Ovary (tissue), 9 donors: ENCODE data around the gene CNDP2. TPM values are rescaled to one million over a fixed set of nuclear protein-coding genes. Genes with fewer than 3 reads are reported as not detected.
"Not testable (repeated sequence)": the region's sequence is repeated elsewhere in the genome, so short reads cannot be mapped to it uniquely, and the experiment has no call there.

Experiments used
- DNase-seq, 5 donors: peaks; one replicate each; pipeline ENCODE4 v3.0.0-alpha.2; 2019 to 2020
- H3K27ac ChIP-seq, 2 donors: fragments of 200-600 bp; one replicate each; pipeline versions ENCODE4 v1.5.1 to v1.8.0; 2019 to 2022
- H3K27me3 ChIP-seq: fragments of 200-600 bp; one replicate; pipeline ENCODE4 v1.8.0; 2022
- H3K36me3 ChIP-seq: fragments of 200-600 bp; sonication (generic); one replicate; pipeline ENCODE4 v1.5.1; 2019
- H3K4me1 ChIP-seq: one replicate; pipeline ENCODE4 v1.8.1; 2013; ENCODE audit warnings: mild to moderate bottlenecking, moderate library complexity; ENCODE audit not compliant: insufficient read depth
- H3K4me3 ChIP-seq: fragments of 200-600 bp; sonication (generic); one replicate; pipeline ENCODE4 v1.5.1; 2017
- H3K9me3 ChIP-seq, 2 donors: fragments of 200-600 bp in 1 of 2; sonication (generic) in 1 of 2; one replicate each; pipeline versions ENCODE4 v1.5.1 to v1.8.1; 2013 to 2019; ENCODE audit warnings: mild to moderate bottlenecking in 1 of 2, moderate library complexity in 1 of 2
- EP300 ChIP-seq: sonication (generic); formaldehyde crosslinking; IDR thresholded peaks from one replicate; pipeline ENCODE4 v1.6.1; 2017; ENCODE audit warnings: antibody characterized with exemption
- POLR2A ChIP-seq: fragments of 450-650 bp; IDR thresholded peaks from one replicate; pipeline ENCODE4 v1.6.1; 2017; ENCODE audit warnings: antibody characterized with exemption, mild to moderate bottlenecking, moderate library complexity
- WGBS, 3 donors: extraction: QIAGEN DNeasy Blood & Tissue Kit in 1 of 3; methylation state at CpG; one replicate each; pipeline versions ENCODE4 v1.1.5 to v1.1.7; 2013 to 2017; 5-methylcytosine and 5-hydroxymethylcytosine counted together
- intact Hi-C, 4 donors: fragments of 100-400 bp; cut with DNase I; formaldehyde crosslinking; loops; one replicate each; pipeline versions ENCODE4 v1.11.0 to v1.15.1; 2022 to 2023
- polyA plus RNA-seq, 2 donors: library from polyadenylated mRNA; stranded (reverse); fragments of 200-250 nt in 1 of 2; fragments of 350-450 nt in 1 of 2; fragmentation: Illumina TruSeq in 1 of 2; extraction: RNeasy Lipid Tissue Mini Kit (QIAGEN cat#74804) in 1 of 2; gene quantifications; one replicate each; pipeline ENCODE4 v1.2.3, GENCODE V29; 2013 to 2014
- total RNA-seq, 7 donors: library from RNA; depleted of rRNA in 2 of 7; stranded (reverse); fragments of >200 nt in 2 of 7; fragmentation: NEBNext Ultra II Directional in 3 of 7; extraction: Animal tissue kit (Norgen Biotek cat#: 25700) in 3 of 7; gene quantifications; one replicate each; pipeline versions ENCODE4 v1.1.0 to v1.2.4, GENCODE V29; 2016 to 2023
- TF ChIP-seq, protein P1 (sequence below), 3 donors: fragments of 450-650 bp in 2 of 3; fragments of 200-600 bp in 1 of 3; IDR thresholded peaks; one replicate each; pipeline versions ENCODE4 v1.5.1 to v1.8.0; 2016 to 2022; ENCODE audit warnings: antibody characterized with exemption in 3 of 3, mild to moderate bottlenecking in 1 of 3
- donor health status: DM: no; HTN: no; CAD: no; lungs with moderate emphysema.
- donor health status: DM: no; HTN: no; CAD: no.
- donor health status: Bipolar disorder and iron deficiency.
- donor health status: DM: yes; HTN: yes; CAD: no.
- donor health status: DM: no; HTN: no; CAD: no.
- donor health status: DM: yes; HTN: yes; CAD: no.

CNDP2 gene
- total and polyA plus RNA-seq, 9 donors, result 28.1 to 119 (median 91.7) TPM

DNA sequence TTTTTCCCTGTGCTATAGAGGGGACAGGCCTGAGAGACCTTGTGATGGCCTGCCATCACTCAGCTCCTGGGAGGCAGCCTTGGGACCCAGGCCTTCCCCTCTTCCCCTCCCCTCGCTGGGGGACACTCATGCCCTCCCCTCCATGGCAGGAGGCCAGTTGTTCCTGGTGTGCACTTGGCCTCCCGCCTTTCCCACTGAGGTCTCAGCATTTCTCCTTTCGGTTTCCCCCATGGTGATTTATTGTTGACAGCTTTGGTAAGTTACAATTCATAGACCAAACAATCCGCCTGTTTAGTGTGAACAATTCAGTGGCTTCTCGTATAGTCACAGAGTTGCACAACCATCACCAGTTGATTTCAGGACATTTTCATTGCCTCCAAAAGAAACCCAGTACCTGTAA, 27.9 kb downstream of the CNDP2 start:
- H3K27ac ChIP-seq, result no peak overlapping the region
- no peaks in the 10 kb centered on the region for H3K9me3 ChIP-seq
- peak in 1 of 5 donors; percentile 50 for DNase-seq
- H3K27me3 ChIP-seq, result no peaks in the 10 kb centered on the region
- no peaks in the 10 kb centered on the region for H3K36me3 ChIP-seq
- peaks cover 2% of the 10 kb centered on the region for H3K4me1 ChIP-seq
- no peak overlapping the region for H3K4me3 ChIP-seq
- intact Hi-C loops, result no loop called here
- no peak for TF ChIP-seq EP300
- TF ChIP-seq, protein P1, sequence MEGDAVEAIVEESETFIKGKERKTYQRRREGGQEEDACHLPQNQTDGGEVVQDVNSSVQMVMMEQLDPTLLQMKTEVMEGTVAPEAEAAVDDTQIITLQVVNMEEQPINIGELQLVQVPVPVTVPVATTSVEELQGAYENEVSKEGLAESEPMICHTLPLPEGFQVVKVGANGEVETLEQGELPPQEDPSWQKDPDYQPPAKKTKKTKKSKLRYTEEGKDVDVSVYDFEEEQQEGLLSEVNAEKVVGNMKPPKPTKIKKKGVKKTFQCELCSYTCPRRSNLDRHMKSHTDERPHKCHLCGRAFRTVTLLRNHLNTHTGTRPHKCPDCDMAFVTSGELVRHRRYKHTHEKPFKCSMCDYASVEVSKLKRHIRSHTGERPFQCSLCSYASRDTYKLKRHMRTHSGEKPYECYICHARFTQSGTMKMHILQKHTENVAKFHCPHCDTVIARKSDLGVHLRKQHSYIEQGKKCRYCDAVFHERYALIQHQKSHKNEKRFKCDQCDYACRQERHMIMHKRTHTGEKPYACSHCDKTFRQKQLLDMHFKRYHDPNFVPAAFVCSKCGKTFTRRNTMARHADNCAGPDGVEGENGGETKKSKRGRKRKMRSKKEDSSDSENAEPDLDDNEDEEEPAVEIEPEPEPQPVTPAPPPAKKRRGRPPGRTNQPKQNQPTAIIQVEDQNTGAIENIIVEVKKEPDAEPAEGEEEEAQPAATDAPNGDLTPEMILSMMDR (IDR thresholded peaks at IDR 0.05), result no peak
- no peak for TF ChIP-seq POLR2A
- WGBS, 3 donors, result 16 to 23% (median 18%) methylated on average over 5 of the region's 5 CpGs

DNA sequence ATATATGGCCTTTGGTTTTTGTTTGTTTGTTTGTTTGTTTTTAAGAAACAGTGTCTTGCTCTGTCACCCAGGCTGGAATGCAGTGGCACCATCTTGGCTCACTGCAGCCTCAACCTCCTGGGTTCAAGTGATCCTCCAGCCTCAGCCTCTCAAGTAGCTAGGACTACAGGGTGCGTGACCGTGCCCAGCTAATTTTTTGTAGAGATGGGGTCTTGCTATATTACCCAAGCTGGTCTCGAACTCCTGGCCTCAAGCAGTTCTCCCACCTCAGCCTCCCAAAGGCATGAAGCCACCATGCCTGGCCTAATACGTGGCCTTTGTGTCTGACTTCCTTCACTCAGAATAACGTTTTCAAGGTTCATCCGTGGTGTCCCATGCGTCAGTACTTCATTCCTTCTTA, 28.8 kb downstream of the CNDP2 start:
- H3K27me3 ChIP-seq, H3K36me3 ChIP-seq, H3K4me3 ChIP-seq, DNase-seq, H3K9me3 ChIP-seq, H3K4me1 ChIP-seq, intact Hi-C loops, H3K27ac ChIP-seq: not testable (repeated sequence)
- WGBS, 3 donors, result 94 to 98% (median 97%) methylated on average over 7 of the region's 7 CpGs

GRCh38 chr18:74525741-74526140, 29.6 kb downstream of the CNDP2 start:
- TF ChIP-seq POLR2A (no peak), EP300 (no peak)
- TF ChIP-seq, protein P1 (IDR thresholded peaks at IDR 0.05), result no peak
- DNase-seq, result no peak

GRCh38 chr18:74526488-74526887, 30.3 kb downstream of the CNDP2 start:
- TF ChIP-seq EP300, result no peak
- TF ChIP-seq, protein P1 (IDR thresholded peaks at IDR 0.05), result no peak
- no peak for TF ChIP-seq POLR2A
- no peak overlapping the region for H3K27ac ChIP-seq
- no peaks in the 10 kb centered on the region for H3K9me3 ChIP-seq
- WGBS, 3 donors, result 66 to 73% (median 69%) methylated on average over 2 of the region's 2 CpGs
- intact Hi-C loops, result no loop called here
- H3K4me3 ChIP-seq, result no peak overlapping the region
- no peaks in the 10 kb centered on the region for H3K27me3 ChIP-seq
- no peak for DNase-seq
- H3K4me1 ChIP-seq, result peaks cover 2% of the 10 kb centered on the region
- no peaks in the 10 kb centered on the region for H3K36me3 ChIP-seq

More at GRCh38 chr18:74525741-74526140, 29.6 kb downstream of the CNDP2 start:
- Histone ChIP-seq H3K27ac (no peak overlapping the region), H3K27me3 (no peaks in the 10 kb centered on the region), H3K4me3 (no peak overlapping the region), H3K4me1 (peaks cover 2% of the 10 kb centered on the region), H3K36me3 (no peaks in the 10 kb centered on the region), H3K9me3 (no peaks in the 10 kb centered on the region)
- intact Hi-C loops, result no loop called here
- WGBS, 3 donors, result 82 to 88% (median 86%) methylated on average over 9 of the region's 9 CpGs

GRCh38 chr18:74528478-74528877, 32.3 kb downstream of the CNDP2 start:
- intact Hi-C loops, result no loop called here
- H3K27ac ChIP-seq, result no peak overlapping the region
- DNase-seq, result no peak
- H3K4me1 ChIP-seq, result peaks cover 2% of the 10 kb centered on the region
- H3K4me3 ChIP-seq, result no peak overlapping the region
- no peaks in the 10 kb centered on the region for H3K27me3 ChIP-seq
- H3K36me3 ChIP-seq, result no peaks in the 10 kb centered on the region
- H3K9me3 ChIP-seq, result no peaks in the 10 kb centered on the region
- TF ChIP-seq POLR2A (no peak), EP300 (no peak)
- TF ChIP-seq, protein P1 (IDR thresholded peaks at IDR 0.05), result no peak
- 38 to 88% (median 76%) methylated on average over 1 of the region's 1 CpG for WGBS, 3 donors
